ENCODE results near the gene PROCA1. TPM values are rescaled to one million over a fixed set of nuclear protein-coding genes. Genes with fewer than 3 reads are reported as not detected.

Gene PROCA1
- total RNA-seq, 2 donors from 2014 or later, result 28.7 to 41.6 TPM

- no peak overlapping the region for H3K27ac Mint-ChIP-seq
- no peaks in the 10 kb centered on the region for H3K27me3 Mint-ChIP-seq (ENCODE audit: insufficient read depth)
- no peak overlapping the region for H3K4me3 Mint-ChIP-seq
- peaks cover 59% of the 10 kb centered on the region for H3K36me3 ChIP-seq (ENCODE audit: control insufficient read depth, insufficient read depth, low read length)
- TF ChIP-seq CTCF (conservative IDR thresholded peaks at IDR 0.05), result no peak
- no peaks in the 10 kb centered on the region for H3K4me1 Mint-ChIP-seq
- no peaks in the 10 kb centered on the region for H3K27me3 ChIP-seq (ENCODE audit: control insufficient read depth, insufficient read depth, low read length, poor library complexity, severe bottlenecking)
- H3K4me1 ChIP-seq (ENCODE audit: control insufficient read depth, insufficient read depth, low read length), result peaks cover 3% of the 10 kb centered on the region
- 92 to 97% methylated on average over 8 to 9 of the region's 10 CpGs for WGBS, 2 experiments (ENCODE audit: insufficient coverage in 1 of 2, insufficient read length in 1 of 2)
- no peak overlapping the region for H3K9ac ChIP-seq (ENCODE audit: extremely low read depth, low read length, poor library complexity, severe bottlenecking)
- peaks cover 47% of the 10 kb centered on the region for H3K36me3 Mint-ChIP-seq (ENCODE audit: low read depth)
- H3K27ac ChIP-seq (ENCODE audit: low read depth, low read length), result no peak overlapping the region
- no peaks in the 10 kb centered on the region for H3K9me3 ChIP-seq (ENCODE audit: control insufficient read depth, low read length)
- peak; percentile 57 for DNase-seq
- no peaks in the 10 kb centered on the region for H3K9me3 Mint-ChIP-seq
- no peak overlapping the region for H3K4me3 ChIP-seq (ENCODE audit: low read length)
Observed at GRCh38 chr17:28751600-28752366, 40.1 kb upstream of the PROCA1 start.

GRCh38 chr17:28750178-28751047 lies 38.7 kb upstream of the PROCA1 start:
- Mint-ChIP-seq H3K4me1 (peaks cover 7% of the 10 kb centered on the region), H3K36me3 (ENCODE audit: low read depth) (peaks cover 49% of the 10 kb centered on the region), H3K4me3 (no peak overlapping the region), H3K27ac (peak overlapping the region; percentile 82), H3K9me3 (no peaks in the 10 kb centered on the region), H3K27me3 (ENCODE audit: insufficient read depth) (no peaks in the 10 kb centered on the region)
- Histone ChIP-seq H3K4me3 (ENCODE audit: low read length) (no peak overlapping the region), H3K27me3 (ENCODE audit: control insufficient read depth, insufficient read depth, low read length, poor library complexity, severe bottlenecking) (no peaks in the 10 kb centered on the region), H3K9me3 (ENCODE audit: control insufficient read depth, low read length) (no peaks in the 10 kb centered on the region), H3K36me3 (ENCODE audit: control insufficient read depth, insufficient read depth, low read length) (peaks cover 68% of the 10 kb centered on the region), H3K9ac (ENCODE audit: extremely low read depth, low read length, poor library complexity, severe bottlenecking) (no peak overlapping the region), H3K4me1 (ENCODE audit: control insufficient read depth, insufficient read depth, low read length) (peaks cover 12% of the 10 kb centered on the region), H3K27ac (ENCODE audit: low read depth, low read length) (no peak overlapping the region)
- WGBS, 2 experiments (ENCODE audit: insufficient coverage in 1 of 2, insufficient read length in 1 of 2), result 56 to 60% methylated on average over 16 to 20 of the region's 20 CpGs
- TF ChIP-seq CTCF (conservative IDR thresholded peaks at IDR 0.05), result peak; percentile 99
- DNase-seq, result peak; percentile 99

GRCh38 chr17:28749516-28750177 lies 38.0 kb upstream of the PROCA1 start:
- TF ChIP-seq CTCF (conservative IDR thresholded peaks at IDR 0.05), result no peak
- 72 to 77% methylated on average over 6 to 11 of the region's 11 CpGs for WGBS, 2 experiments (ENCODE audit: insufficient coverage in 1 of 2, insufficient read length in 1 of 2)
- Mint-ChIP-seq H3K9me3 (no peaks in the 10 kb centered on the region), H3K4me3 (no peak overlapping the region), H3K4me1 (peaks cover 7% of the 10 kb centered on the region), H3K36me3 (ENCODE audit: low read depth) (peaks cover 49% of the 10 kb centered on the region), H3K27ac (peak overlapping the region; percentile 81), H3K27me3 (ENCODE audit: insufficient read depth) (no peaks in the 10 kb centered on the region)
- H3K4me1 ChIP-seq (ENCODE audit: control insufficient read depth, insufficient read depth, low read length), result peaks cover 12% of the 10 kb centered on the region
- H3K9ac ChIP-seq (ENCODE audit: extremely low read depth, low read length, poor library complexity, severe bottlenecking), result no peak overlapping the region
- H3K36me3 ChIP-seq (ENCODE audit: control insufficient read depth, insufficient read depth, low read length), result peaks cover 68% of the 10 kb centered on the region
- peak; percentile 73 for DNase-seq
- H3K9me3 ChIP-seq (ENCODE audit: control insufficient read depth, low read length), result no peaks in the 10 kb centered on the region
- peak overlapping the region; percentile 50 for H3K27ac ChIP-seq (ENCODE audit: low read depth, low read length)
- no peak overlapping the region for H3K4me3 ChIP-seq (ENCODE audit: low read length)
- H3K27me3 ChIP-seq (ENCODE audit: control insufficient read depth, insufficient read depth, low read length, poor library complexity, severe bottlenecking), result no peaks in the 10 kb centered on the region
